Measurements from ENCODE around the gene ATXN2. TPM values are rescaled to one million over a fixed set of nuclear protein-coding genes. Genes with fewer than 3 reads are reported as not detected.

The ATXN2 gene
- total and polyA plus RNA-seq, 9 of the 15 experiments (the other 6 are each of a cell fraction or from before 2014, with no cell fraction given) = 16.8 to 67.8 (median 29.3) TPM

GRCh38 chr12:111578276-111578970 lies 20.7 kb downstream of the ATXN2 start (continued):
- TF ChIP-seq TCF15 (CRISPR knock-in tag; IDR thresholded peaks at IDR 0.05) = no peak
- no peak for TF ChIP-seq SIX5 (IDR thresholded peaks at IDR 0.05; ENCODE audit: borderline replicate concordance in 1 of 2, insufficient read depth in 1 of 2, low read depth in 1 of 2, low read length in 2 of 2)
- TF ChIP-seq ZBTB17 (CRISPR knock-in tag; IDR thresholded peaks at IDR 0.05) = no peak
- TF ChIP-seq L3MBTL2 (IDR thresholded peaks at IDR 0.05) = no peak
- no peak for TF ChIP-seq HCFC1 (IDR thresholded peaks at IDR 0.05; ENCODE audit: low read depth, low read length)
- no peak for TF ChIP-seq MBD2 (IDR thresholded peaks at IDR 0.05; ENCODE audit: borderline replicate concordance, low read depth)
- TF ChIP-seq RFX1 (IDR thresholded peaks at IDR 0.05) = no peak
- no peak; the same call in 1 of the 2 replicates for TF ChIP-seq ADNP (tag; IDR thresholded peaks at IDR 0.05)
- peak; percentile 94 for TF ChIP-seq ATF3 (IDR thresholded peaks at IDR 0.05)
- TF ChIP-seq ATF3 (CRISPR knock-in tag; conservative IDR thresholded peaks at IDR 0.05) = no peak
- TF ChIP-seq ZNF239 (CRISPR knock-in tag; IDR thresholded peaks at IDR 0.05) = no peak
- peak in 1 of 2 experiments; percentile 48; a peak in 1 of 4 replicates for TF ChIP-seq TBL1XR1 (IDR thresholded peaks at IDR 0.05; ENCODE audit: low read length in 2 of 2)
- no peak for TF ChIP-seq CGGBP1 (CRISPR knock-in tag; IDR thresholded peaks at IDR 0.05)
- no peak for TF ChIP-seq KAT7 (CRISPR knock-in tag; IDR thresholded peaks at IDR 0.05; ENCODE audit: borderline replicate concordance)
- no peak for TF ChIP-seq ZNF224 (CRISPR knock-in tag; IDR thresholded peaks at IDR 0.05)
- TF ChIP-seq XRCC3 (IDR thresholded peaks at IDR 0.05) = no peak
- no peak for TF ChIP-seq E4F1 (CRISPR knock-in tag; IDR thresholded peaks at IDR 0.05; ENCODE audit: borderline replicate concordance)
- TF ChIP-seq NFYB (IDR thresholded peaks at IDR 0.05; ENCODE audit: extremely low read depth, insufficient read length) = no peak
- peak; percentile 58 for TF ChIP-seq HDAC3 (IDR thresholded peaks at IDR 0.05; ENCODE audit: borderline replicate concordance, partially characterized antibody)
- no peak for TF ChIP-seq GATAD2A (IDR thresholded peaks at IDR 0.05)
- TF ChIP-seq RNF2 (IDR thresholded peaks at IDR 0.05) = no peak
- TF ChIP-seq JUND (IDR thresholded peaks at IDR 0.05; ENCODE audit: borderline replicate concordance, low read depth, low read length) = peak; percentile 98
- peak; percentile 96 for TF ChIP-seq JUND (tag; IDR thresholded peaks at IDR 0.05; ENCODE audit: borderline replicate concordance, low read depth, low read length)
- TF ChIP-seq ZNF143 (CRISPR knock-in tag; IDR thresholded peaks at IDR 0.05) = no peak
- TF ChIP-seq GTF2F1 (IDR thresholded peaks at IDR 0.05; ENCODE audit: low read depth, low read length) = no peak
- no peak; the same call in 1 of the 2 replicates for TF ChIP-seq SOX6 (IDR thresholded peaks at IDR 0.05)
- TF ChIP-seq SMARCA5 (IDR thresholded peaks at IDR 0.05) = no peak
- TF ChIP-seq SMAD4 (CRISPR knock-in tag; conservative IDR thresholded peaks at IDR 0.05) = no peak

Measured in K562 (cell line).